ENCODE results near the gene NAA11.

DNA sequence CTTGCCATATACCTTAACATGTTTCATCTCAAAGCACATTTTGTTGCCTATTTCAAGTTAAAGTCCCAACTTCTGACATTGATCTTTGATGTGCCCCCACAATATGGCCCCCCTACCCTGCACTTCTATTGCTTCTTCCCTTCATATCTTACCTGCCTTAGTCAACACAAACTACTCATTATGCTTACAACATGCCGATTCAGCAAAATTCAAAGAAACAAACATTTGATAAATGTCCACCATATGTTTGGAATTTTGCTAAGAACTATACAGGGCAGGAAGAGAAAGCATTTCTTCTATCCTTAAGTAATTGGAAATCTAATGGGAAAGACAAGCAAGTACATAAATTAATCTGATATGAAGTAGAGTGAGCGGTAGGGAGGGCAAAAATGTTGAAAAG lies 25.6 kb downstream of the NAA11 start:
- TF ChIP-seq EZH2 (IDR thresholded peaks at IDR 0.05) (no peak), POLR2AphosphoS5 (IDR thresholded peaks at IDR 0.05; ENCODE audit: borderline replicate concordance, low read depth, low read length) (no peak)

Data from SK-N-MC (cell line).